Measurements from ENCODE around the gene CASS4. TPM values are rescaled to one million over a fixed set of nuclear protein-coding genes. Genes with fewer than 3 reads are reported as not detected.

Gene CASS4
- total and polyA plus RNA-seq, 9 of the 15 experiments (the other 6 are each of a cell fraction or from before 2014, with no cell fraction given): 8.1 to 53.8 (median 26.7) TPM

- TF ChIP-seq, protein P1, sequence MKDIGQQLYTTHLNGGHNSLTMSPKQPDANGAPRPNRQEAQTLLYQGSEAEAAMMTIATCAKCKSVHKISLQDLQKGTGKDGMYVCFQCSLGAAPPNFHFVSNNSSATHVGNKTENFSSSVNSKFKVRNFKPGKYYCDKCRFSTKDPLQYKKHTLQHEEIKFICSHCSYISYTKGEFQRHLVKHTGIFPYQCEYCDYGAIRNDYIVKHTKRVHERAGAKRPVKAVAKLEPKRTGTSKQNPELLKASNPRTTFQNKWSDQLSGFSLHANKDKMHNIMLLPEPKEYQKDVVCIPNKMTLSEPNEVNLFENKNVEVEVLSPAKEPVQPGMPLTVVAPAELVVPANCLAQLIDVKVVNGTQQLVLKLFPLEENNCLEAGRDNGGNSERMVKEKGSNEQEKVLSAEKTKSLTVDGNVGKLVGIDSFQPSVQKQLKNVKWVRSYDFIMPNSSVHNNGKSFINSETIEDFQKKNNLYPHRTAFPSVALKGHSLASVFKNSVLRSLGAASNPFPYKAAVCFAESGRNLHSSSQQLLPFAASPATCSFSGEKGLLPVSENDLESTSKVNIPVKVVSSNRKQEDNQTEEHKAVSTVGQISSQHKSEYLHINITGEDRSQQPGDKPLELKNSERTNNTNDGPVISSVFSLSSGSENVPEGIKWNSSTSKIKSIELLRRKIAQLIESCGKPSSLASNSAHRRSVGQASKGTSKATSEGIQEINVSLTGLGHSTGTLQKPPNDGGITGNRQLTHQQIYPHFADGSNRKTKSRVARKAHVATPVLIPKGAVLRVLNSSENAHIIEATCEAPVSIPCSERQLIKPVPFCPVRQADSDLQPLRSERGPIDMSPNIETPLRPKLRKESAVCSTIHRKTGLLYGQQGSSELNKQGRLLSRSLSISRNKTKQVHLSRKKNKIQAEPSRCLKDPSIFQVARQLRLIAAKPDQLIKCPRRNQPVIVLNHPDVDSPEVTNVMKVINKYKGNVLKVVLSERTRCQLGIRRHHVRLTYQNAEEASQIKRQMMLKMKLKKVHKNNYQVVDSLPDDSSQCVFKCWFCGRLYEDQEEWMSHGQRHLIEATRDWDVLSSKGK (CRISPR knock-in tag; IDR thresholded peaks at IDR 0.05): no peak
- peak in 1 of 2 experiments; percentile 98; a peak in 2 of 4 replicates for TF ChIP-seq CSDE1 (IDR thresholded peaks at IDR 0.05)
- no peak for TF ChIP-seq PRMT5 (CRISPR knock-in tag; IDR thresholded peaks at IDR 0.05)
- TF ChIP-seq PATZ1 (CRISPR knock-in tag; IDR thresholded peaks at IDR 0.05; ENCODE audit: borderline replicate concordance): no peak
- TF ChIP-seq ZBTB26 (CRISPR knock-in tag; IDR thresholded peaks at IDR 0.05): no peak
- no peak for TF ChIP-seq SRSF3 (IDR thresholded peaks at IDR 0.05; ENCODE audit: insufficient read depth, low read length)
- no peak for TF ChIP-seq GTF2B (IDR thresholded peaks at IDR 0.05; ENCODE audit: extremely low read depth, insufficient read length)
- TF ChIP-seq U2AF1 (optimal IDR thresholded peaks at IDR 0.05; ENCODE audit: low read depth, low read length): no peak
- no peak for TF ChIP-seq KDM2B (CRISPR knock-in tag; IDR thresholded peaks at IDR 0.05)
- TF ChIP-seq CC2D1A (IDR thresholded peaks at IDR 0.05): no peak
- TF ChIP-seq ZBTB9 (CRISPR knock-in tag; IDR thresholded peaks at IDR 0.05): no peak
- no peak for TF ChIP-seq MAFF (IDR thresholded peaks at IDR 0.05; ENCODE audit: low read length)
- no peak for TF ChIP-seq GATA2 (CRISPR knock-in tag; IDR thresholded peaks at IDR 0.05)
- TF ChIP-seq MYNN (IDR thresholded peaks at IDR 0.05): peak; percentile 99
- TF ChIP-seq MYNN (CRISPR knock-in tag; IDR thresholded peaks at IDR 0.05): peak; percentile 89
- TF ChIP-seq KAT2B (IDR thresholded peaks at IDR 0.05; ENCODE audit: low read depth, low read length): no peak
- TF ChIP-seq DMBX1 (CRISPR knock-in tag; IDR thresholded peaks at IDR 0.05; ENCODE audit: borderline replicate concordance): peak; percentile 44; the same call in 1 of the 2 replicates
- 0 out of 2 replicates have a peak, but pooled peaks have one; percentile 33 for TF ChIP-seq ARID1B (IDR thresholded peaks at IDR 0.05)
- peak; percentile 60 for TF ChIP-seq ETV1 (tag; conservative IDR thresholded peaks at IDR 0.05; ENCODE audit: low read depth)
- TF ChIP-seq SMC3 (conservative IDR thresholded peaks at IDR 0.05; ENCODE audit: insufficient read depth, low read depth, low read length): no peak
These were observed 56.4 kb downstream of the CASS4 start, which contains the start of gene RTF2 (continued) for GRCh38 chr20:56468316-56469076.
